ENCODE measurements around the gene GSTO1. TPM values are rescaled to one million over a fixed set of nuclear protein-coding genes. Genes with fewer than 3 reads are reported as not detected.

GSTO1 gene
- total and polyA plus RNA-seq, 4 donors: 47.2 to 244 (median 168) TPM

DNA sequence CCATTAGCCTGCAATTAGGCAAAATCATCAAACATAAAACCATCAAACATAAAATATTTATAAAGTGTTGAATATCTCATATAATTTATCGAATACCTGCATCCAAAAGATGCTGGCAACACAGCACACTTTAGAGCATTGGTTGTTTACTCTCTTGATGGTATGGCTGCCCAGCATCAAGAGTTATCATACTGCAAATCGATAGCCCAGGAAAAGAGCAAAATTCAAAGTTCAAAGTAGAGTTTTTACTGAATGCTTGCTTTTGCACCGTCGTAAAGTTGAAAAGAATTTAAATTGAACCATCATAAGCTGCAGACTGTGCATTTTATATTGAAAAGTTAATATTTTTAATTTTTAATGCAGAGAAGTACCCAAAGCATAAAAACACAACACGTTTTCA is 10.1 kb downstream of the GSTO1 start:
- TF ChIP-seq, protein P1, sequence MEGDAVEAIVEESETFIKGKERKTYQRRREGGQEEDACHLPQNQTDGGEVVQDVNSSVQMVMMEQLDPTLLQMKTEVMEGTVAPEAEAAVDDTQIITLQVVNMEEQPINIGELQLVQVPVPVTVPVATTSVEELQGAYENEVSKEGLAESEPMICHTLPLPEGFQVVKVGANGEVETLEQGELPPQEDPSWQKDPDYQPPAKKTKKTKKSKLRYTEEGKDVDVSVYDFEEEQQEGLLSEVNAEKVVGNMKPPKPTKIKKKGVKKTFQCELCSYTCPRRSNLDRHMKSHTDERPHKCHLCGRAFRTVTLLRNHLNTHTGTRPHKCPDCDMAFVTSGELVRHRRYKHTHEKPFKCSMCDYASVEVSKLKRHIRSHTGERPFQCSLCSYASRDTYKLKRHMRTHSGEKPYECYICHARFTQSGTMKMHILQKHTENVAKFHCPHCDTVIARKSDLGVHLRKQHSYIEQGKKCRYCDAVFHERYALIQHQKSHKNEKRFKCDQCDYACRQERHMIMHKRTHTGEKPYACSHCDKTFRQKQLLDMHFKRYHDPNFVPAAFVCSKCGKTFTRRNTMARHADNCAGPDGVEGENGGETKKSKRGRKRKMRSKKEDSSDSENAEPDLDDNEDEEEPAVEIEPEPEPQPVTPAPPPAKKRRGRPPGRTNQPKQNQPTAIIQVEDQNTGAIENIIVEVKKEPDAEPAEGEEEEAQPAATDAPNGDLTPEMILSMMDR (IDR thresholded peaks at IDR 0.05; ENCODE audit: control extremely low read depth, extremely low read depth): no peak
- no peak overlapping the region for H3K9ac ChIP-seq (ENCODE audit: insufficient read depth in 1 of 2, low read length in 2 of 2)
- H3K27me3 ChIP-seq (ENCODE audit: control insufficient read depth in 3 of 3, insufficient read depth in 3 of 3, low read length in 2 of 3): no peaks in the 10 kb centered on the region
- H3K4me1 ChIP-seq (ENCODE audit: control insufficient read depth in 5 of 5, insufficient read depth in 5 of 5, low read length in 5 of 5): peaks cover 0 to 20% (median 4%) of the 10 kb centered on the region in 5 donors
- ATAC-seq (ENCODE audit: insufficient read depth, low FRiP score): no peak
- peaks cover 16 to 46% (median 30%) of the 10 kb centered on the region in 4 donors for H3K36me3 ChIP-seq (ENCODE audit: control insufficient read depth in 4 of 4, insufficient read depth in 4 of 4, low read length in 4 of 4)
- H3K4me3 ChIP-seq: no peak overlapping the region
- DNase-seq: no peak
- H3K27ac ChIP-seq (ENCODE audit: low read depth in 1 of 2, low read length in 1 of 2): no peak overlapping the region
- H3K9me3 ChIP-seq (ENCODE audit: control insufficient read depth in 4 of 4, insufficient read depth in 3 of 4, low read length in 3 of 4): no peaks in the 10 kb centered on the region
- WGBS, 2 donors: 95 to 98% methylated on average over 5 of the region's 5 CpGs

DNA sequence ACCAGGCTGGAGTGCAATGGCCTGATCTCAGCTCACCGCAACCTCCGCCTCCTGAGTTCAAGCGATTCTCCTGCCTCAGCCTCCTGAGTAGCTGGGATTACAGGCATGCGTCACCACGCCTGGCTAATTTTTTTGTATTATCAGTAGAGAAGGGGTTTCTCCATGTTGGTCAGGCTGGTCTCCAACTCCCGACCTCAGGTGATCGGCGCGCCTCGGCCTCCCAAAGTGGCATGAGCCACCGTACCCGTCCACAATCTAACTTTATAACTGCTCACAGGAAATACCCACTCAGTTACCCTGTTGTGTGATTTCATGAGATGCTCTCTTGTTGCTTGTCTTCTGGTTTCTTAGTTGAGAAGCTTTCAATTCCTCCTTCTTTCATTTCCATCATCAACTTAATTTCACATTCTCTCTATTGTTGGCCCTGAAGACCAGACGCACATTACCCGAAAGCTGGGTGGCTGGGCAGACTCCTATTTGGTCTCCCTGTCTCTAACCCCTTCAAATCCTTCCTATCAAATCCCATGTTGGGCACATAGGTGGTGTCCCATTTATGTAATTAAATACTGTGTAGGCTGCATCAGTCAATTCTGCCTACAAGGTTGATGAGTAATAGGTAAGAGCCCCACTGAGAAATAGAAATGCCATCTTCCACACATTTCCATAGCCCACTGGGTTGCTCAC is 13.2 kb downstream of the GSTO1 start:
- ATAC-seq (ENCODE audit: insufficient read depth, low FRiP score) (no peak), DNase-seq (no peak)
- Histone ChIP-seq H3K9me3 (ENCODE audit: control insufficient read depth in 4 of 4, insufficient read depth in 3 of 4, low read length in 3 of 4) (no peaks in the 10 kb centered on the region), H3K27me3 (ENCODE audit: control insufficient read depth in 3 of 3, insufficient read depth in 3 of 3, low read length in 2 of 3) (no peaks in the 10 kb centered on the region), H3K27ac (ENCODE audit: low read depth in 1 of 2, low read length in 1 of 2) (peak overlapping the region in 1 of 2 donors; percentile 35), H3K36me3 (ENCODE audit: control insufficient read depth in 4 of 4, insufficient read depth in 4 of 4, low read length in 4 of 4) (peaks cover 0 to 25% (median 19%) of the 10 kb centered on the region in 4 donors), H3K9ac (ENCODE audit: insufficient read depth in 1 of 2, low read length in 2 of 2) (no peak overlapping the region), H3K4me3 (peak overlapping the region; percentile 88), H3K4me1 (ENCODE audit: control insufficient read depth in 5 of 5, insufficient read depth in 5 of 5, low read length in 5 of 5) (peaks cover 0 to 13% (median 4%) of the 10 kb centered on the region in 5 donors)
- WGBS, 2 donors: 90% methylated on average over 14 of the region's 14 CpGs
- TF ChIP-seq, protein P1 (IDR thresholded peaks at IDR 0.05; ENCODE audit: control extremely low read depth, extremely low read depth): no peak

GRCh38 chr10:104268405-104268712 is 13.7 kb downstream of the GSTO1 start:
- Histone ChIP-seq H3K4me1 (ENCODE audit: control insufficient read depth in 5 of 5, insufficient read depth in 5 of 5, low read length in 5 of 5) (peaks cover 0 to 13% (median 4%) of the 10 kb centered on the region in 5 donors), H3K27ac (ENCODE audit: low read depth in 1 of 2, low read length in 1 of 2) (peak overlapping the region; percentile 85 to 96), H3K4me3 (peak overlapping the region; percentile 88), H3K36me3 (ENCODE audit: control insufficient read depth in 4 of 4, insufficient read depth in 4 of 4, low read length in 4 of 4) (peaks cover 0 to 25% (median 16%) of the 10 kb centered on the region in 4 donors), H3K9ac (ENCODE audit: insufficient read depth in 1 of 2, low read length in 2 of 2) (no peak overlapping the region), H3K9me3 (ENCODE audit: control insufficient read depth in 4 of 4, insufficient read depth in 3 of 4, low read length in 3 of 4) (no peaks in the 10 kb centered on the region), H3K27me3 (ENCODE audit: control insufficient read depth in 3 of 3, insufficient read depth in 3 of 3, low read length in 2 of 3) (no peaks in the 10 kb centered on the region)
- DNase-seq: no peak
- ATAC-seq (ENCODE audit: insufficient read depth, low FRiP score): no peak
- 8 to 11% methylated on average over 10 of the region's 10 CpGs for WGBS, 2 donors
- TF ChIP-seq, protein P1 (IDR thresholded peaks at IDR 0.05; ENCODE audit: control extremely low read depth, extremely low read depth): no peak

All from lung (tissue), 12 donors.